ENCODE results near the gene GJD4.

Gene GJD4

DNA sequence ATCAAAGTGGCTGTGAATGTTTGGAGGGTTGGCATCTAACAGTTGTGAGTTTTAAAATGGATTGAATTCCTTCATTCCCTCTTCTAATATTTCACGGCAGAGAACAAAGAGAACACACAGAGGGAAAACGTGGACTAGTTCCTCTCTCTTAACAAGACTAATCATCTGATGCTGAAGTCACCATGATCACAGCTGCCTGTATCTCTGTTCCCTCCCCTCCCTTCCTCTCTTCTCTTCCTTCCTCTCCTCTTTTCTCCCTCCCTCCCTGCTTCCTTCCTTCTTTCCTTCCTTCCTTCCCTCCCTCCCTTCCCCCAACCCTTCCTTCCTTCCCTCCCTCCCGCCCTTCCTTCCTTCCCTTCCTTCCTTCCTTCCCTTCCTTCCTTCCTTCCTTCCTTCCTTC is 10.0 kb upstream of the GJD4 start:
- H3K4me3 ChIP-seq (replicated peaks in 1 of 2; ENCODE audit: low read depth in 2 of 2, low read length in 2 of 2), result no peak overlapping the region
- no peak for DNase-seq (ENCODE audit: low read depth in 2 of 2)
- TF ChIP-seq, protein P1, sequence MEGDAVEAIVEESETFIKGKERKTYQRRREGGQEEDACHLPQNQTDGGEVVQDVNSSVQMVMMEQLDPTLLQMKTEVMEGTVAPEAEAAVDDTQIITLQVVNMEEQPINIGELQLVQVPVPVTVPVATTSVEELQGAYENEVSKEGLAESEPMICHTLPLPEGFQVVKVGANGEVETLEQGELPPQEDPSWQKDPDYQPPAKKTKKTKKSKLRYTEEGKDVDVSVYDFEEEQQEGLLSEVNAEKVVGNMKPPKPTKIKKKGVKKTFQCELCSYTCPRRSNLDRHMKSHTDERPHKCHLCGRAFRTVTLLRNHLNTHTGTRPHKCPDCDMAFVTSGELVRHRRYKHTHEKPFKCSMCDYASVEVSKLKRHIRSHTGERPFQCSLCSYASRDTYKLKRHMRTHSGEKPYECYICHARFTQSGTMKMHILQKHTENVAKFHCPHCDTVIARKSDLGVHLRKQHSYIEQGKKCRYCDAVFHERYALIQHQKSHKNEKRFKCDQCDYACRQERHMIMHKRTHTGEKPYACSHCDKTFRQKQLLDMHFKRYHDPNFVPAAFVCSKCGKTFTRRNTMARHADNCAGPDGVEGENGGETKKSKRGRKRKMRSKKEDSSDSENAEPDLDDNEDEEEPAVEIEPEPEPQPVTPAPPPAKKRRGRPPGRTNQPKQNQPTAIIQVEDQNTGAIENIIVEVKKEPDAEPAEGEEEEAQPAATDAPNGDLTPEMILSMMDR (IDR thresholded peaks at IDR 0.05; ENCODE audit: low read depth, low read length), result no peak

DNA sequence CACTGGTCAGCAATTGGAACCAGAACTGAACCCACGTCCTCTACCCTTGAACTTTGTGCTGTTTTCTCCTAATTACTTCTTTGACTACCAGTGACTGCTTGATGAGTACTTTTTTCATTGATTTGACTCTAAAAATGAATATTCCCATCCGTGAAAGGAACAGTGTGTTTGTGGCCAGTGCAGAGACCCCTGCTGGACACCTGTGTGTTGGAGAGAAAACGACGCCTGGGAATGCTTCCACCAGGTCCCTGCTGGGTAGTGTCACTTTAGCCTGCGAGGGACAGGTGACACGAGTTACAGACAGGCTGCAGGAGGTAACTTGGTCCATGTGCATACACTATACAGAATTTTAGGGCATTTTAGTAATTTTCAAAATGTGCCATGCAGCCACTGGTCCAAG is 6.8 kb upstream of the GJD4 start:
- no peak overlapping the region for H3K4me3 ChIP-seq (replicated peaks in 1 of 2; ENCODE audit: low read depth in 2 of 2, low read length in 2 of 2)
- TF ChIP-seq, protein P1 (IDR thresholded peaks at IDR 0.05; ENCODE audit: low read depth, low read length), result peak; percentile 52
- DNase-seq (ENCODE audit: low read depth in 2 of 2), result peak in 1 of 2 donors; percentile 26

DNA sequence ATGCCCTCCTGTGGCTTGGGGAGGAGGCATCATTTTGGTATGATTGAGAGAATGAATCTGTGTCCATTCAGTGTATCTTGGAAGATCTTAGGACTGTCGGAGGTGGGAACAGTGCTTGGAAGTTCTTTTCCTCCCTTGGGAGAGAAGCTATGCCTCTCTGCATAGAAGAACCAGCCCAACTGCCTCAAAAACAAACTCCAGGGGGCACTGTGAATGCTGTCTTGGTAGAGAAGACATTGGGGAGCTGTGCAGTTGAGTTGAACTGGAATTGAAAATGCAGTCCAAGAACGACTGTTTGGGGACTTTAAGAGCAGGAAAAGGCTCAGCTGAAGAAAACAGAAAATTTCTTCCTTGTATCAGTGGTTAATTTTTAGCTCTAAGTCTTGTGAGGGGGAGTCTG is 4.9 kb upstream of the GJD4 start:
- peak; percentile 12 to 23 for DNase-seq (ENCODE audit: low read depth in 2 of 2)
- H3K4me3 ChIP-seq (replicated peaks in 1 of 2; ENCODE audit: low read depth in 2 of 2, low read length in 2 of 2), result no peak overlapping the region
- TF ChIP-seq, protein P1 (IDR thresholded peaks at IDR 0.05; ENCODE audit: low read depth, low read length), result peak; percentile 32

DNA sequence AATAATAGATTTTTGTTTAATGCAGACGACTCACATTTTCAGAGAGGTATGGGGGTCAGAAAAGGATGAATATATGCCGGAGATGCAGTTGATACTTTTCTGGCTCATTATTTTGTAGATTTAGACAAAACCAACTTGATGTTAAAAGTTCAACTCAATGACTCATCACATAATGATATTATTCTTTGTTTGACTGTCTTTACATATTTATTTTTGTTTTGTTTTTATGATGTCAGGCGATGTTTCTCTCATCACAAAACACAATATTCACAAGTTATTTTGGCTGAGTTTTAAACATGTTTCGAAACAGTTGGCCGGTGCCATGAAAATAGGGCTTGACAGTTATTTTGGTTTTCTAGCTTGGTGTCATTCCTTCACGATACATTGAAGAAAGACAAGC is 1.3 kb downstream of the GJD4 start:
- peak; percentile 37 to 66 for DNase-seq (ENCODE audit: low read depth in 2 of 2)
- TF ChIP-seq, protein P1 (IDR thresholded peaks at IDR 0.05; ENCODE audit: low read depth, low read length), result no peak
- H3K4me3 ChIP-seq (replicated peaks in 1 of 2; ENCODE audit: low read depth in 2 of 2, low read length in 2 of 2), result no peak overlapping the region

DNA sequence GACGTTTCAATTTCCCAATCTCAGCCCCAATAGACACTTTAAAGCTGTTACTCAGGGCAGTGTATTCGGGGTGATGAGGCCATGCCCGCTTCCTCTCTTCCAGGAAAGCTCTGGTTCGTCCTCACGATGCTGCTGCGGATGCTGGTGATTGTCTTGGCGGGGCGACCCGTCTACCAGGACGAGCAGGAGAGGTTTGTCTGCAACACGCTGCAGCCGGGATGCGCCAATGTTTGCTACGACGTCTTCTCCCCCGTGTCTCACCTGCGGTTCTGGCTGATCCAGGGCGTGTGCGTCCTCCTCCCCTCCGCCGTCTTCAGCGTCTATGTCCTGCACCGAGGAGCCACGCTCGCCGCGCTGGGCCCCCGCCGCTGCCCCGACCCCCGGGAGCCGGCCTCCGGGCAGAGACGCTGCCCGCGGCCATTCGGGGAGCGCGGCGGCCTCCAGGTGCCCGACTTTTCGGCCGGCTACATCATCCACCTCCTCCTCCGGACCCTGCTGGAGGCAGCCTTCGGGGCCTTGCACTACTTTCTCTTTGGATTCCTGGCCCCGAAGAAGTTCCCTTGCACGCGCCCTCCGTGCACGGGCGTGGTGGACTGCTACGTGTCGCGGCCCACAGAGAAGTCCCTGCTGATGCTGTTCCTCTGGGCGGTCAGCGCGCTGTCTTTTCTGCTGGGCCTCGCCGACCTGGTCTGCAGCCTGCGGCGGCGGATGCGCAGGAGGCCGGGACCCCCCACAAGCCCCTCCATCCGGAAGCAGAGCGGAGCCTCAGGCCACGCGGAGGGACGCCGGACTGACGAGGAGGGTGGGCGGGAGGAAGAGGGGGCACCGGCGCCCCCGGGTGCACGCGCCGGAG is 2.6 kb downstream of the GJD4 start:
- peak in 1 of 2 donors; percentile 21 for DNase-seq (ENCODE audit: low read depth in 2 of 2)
- H3K4me3 ChIP-seq (replicated peaks in 1 of 2; ENCODE audit: low read depth in 2 of 2, low read length in 2 of 2), result peak overlapping the region; percentile 47 to 50

DNA sequence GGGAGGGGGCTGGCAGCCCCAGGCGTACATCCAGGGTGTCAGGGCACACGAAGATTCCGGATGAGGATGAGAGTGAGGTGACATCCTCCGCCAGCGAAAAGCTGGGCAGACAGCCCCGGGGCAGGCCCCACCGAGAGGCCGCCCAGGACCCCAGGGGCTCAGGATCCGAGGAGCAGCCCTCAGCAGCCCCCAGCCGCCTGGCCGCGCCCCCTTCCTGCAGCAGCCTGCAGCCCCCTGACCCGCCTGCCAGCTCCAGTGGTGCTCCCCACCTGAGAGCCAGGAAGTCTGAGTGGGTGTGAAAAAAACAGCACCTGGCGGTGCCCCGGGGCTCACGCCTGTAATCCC is 3.2 kb downstream of the GJD4 start:
- TF ChIP-seq, protein P1 (IDR thresholded peaks at IDR 0.05; ENCODE audit: low read depth, low read length), result no peak
- no peak for DNase-seq (ENCODE audit: low read depth in 2 of 2)
- peak overlapping the region; percentile 47 to 50 for H3K4me3 ChIP-seq (replicated peaks in 1 of 2; ENCODE audit: low read depth in 2 of 2, low read length in 2 of 2)

More for the DNA sequence above, 2.6 kb downstream of the GJD4 start:
- TF ChIP-seq, protein P1 (IDR thresholded peaks at IDR 0.05; ENCODE audit: low read depth, low read length), result no peak

Measured in cardiac fibroblast (primary cell).